DMS153 (cell line): ENCODE measurements around the gene WDR31.
A peak's percentile ranks its signal among the peaks of the same experiment; 100 is the strongest.
"Not testable (repeated sequence)": the region's sequence is repeated elsewhere in the genome, so short reads cannot be mapped to it uniquely, and the experiment has no call there.

Experiments
- DNase-seq: peaks from one replicate; lab custom pipeline; 2025; lab: John Stamatoyannopoulos, UW

The WDR31 gene

DNA sequence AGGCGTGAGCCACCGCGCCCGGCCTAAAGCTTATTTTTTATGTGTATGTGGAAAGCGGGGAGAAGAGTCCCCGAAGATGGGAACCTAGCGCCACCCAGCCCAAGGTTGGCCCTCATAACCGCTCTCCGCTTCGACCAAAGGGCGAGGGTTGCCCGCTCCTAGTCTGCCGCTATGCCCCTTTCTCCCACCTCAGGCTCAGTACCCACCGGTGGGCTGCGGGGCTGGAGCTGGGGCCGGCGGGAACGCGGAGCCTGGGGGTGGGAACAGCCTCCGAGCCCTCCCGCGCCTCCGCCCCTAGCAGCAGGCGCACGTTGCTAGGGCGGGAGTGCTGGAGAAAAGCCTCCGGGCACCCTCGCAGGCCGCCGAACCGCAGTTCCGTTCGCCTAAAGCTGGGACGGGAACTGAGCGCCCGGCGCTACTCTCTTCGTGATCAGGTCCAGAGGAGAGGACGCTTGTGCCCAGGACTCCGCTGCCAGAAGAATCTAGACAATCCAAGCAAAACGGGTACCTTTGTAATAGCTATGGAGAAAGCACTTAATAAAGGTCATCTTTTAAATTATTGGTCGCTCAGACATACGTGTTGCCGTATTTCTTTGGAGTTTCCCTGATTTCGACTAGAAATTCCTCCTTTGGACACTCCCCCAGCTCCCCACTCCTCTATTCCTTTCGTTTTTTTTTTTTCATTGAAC is at the start of gene WDR31:
WDR31 (minus strand) TSS at position 265 of the 689 bp plus-strand sequence. CDS start 8,253 bp downstream, outside the sequence.
- peak; percentile 77 for DNase-seq

DNA sequence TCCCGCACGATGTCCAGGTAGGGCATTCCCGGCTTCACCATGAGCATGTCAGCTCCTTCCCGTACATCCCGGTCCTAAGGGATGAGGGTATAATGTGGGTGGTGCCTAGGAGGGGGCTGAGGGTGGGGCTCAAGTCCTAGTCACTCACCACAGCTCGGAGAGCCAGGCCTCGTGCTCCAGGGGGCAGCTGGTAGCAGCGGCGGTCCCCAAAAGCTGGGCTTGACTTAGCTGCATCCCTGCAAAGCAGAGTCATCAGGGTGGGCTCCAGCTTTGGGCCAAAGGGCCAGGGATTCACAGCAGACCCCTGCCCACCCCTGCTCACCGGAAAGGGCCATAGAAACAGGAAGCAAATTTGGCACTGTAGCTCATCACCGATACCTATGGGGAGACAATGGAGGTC is 49.4 kb upstream of the WDR31 start:
- no peak for DNase-seq

- no peak for DNase-seq
Measured at GRCh38 chr9:113388833-113389232, 48.8 kb upstream of the WDR31 start.

DNA sequence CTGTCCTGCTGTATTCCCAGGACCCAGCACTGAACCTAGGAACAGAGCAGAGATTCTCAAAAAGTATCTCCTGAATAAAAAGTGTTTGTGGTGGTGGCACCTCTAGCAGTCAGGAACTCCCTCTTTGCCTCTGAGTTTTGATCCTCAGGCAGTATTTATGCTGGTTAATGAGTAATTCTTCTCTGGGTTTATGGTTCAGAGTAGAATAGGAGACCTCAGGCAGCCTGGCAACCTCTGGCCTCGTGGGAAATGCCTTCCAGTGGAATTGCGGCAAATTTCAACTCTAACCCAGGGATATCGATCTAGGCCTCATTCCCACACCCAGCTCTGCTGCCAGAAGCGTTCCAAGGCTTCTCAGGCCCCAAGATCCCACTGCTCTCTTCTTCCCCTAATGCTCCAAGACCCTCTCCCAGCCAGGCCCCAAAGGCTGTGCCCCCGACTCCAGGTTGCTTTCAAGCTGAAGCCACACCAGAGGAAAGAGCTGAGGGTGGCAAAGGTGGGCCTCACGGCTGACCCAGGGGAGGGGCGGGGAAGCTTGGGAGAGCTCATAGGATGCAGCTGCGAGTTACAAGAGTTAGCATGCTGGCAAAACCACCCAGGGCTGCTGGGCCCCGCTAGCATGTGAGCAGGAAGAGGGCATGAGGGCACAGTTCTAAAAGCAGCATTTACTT is 47.6 kb upstream of the WDR31 start:
- DNase-seq = no peak

DNA sequence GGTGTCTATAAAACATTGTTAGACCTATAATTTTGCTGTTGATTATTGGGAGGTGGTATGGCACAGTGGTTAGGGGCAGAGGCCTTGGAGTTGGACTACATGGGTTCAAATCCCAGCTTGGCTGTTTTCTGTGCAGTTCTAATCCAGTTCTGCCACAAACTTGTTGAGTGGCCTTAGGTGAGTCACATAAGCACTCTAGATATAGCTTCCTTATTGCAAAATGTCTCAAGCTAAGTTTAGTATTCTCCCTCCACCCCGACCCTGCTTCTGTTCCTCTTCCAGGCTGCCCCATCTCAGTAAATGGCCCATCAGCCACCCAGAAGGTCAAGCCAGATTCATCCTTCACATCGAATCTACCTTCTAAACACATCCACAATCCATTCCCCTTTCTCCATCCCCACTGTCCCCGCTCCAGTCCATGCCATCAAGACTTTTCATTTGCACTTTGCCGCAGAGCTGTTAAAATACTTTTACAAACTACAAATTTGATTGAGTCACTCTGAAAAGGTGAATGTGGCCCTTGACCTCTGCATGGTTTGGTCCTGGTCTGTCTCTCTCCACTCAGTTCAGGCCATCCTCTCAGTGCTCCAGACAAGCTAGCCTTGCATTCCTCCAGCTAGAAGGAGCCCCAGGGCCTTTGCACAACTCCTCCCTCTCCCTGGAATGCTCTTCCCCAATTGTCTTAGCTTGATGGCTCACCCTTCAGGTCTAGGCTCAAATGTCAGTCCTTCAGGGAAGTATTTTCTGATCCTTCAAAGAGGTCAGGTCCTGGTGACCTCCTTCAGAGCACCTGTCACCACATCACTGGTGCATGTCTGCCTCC is 46.7 kb upstream of the WDR31 start:
- DNase-seq = no peak

DNA sequence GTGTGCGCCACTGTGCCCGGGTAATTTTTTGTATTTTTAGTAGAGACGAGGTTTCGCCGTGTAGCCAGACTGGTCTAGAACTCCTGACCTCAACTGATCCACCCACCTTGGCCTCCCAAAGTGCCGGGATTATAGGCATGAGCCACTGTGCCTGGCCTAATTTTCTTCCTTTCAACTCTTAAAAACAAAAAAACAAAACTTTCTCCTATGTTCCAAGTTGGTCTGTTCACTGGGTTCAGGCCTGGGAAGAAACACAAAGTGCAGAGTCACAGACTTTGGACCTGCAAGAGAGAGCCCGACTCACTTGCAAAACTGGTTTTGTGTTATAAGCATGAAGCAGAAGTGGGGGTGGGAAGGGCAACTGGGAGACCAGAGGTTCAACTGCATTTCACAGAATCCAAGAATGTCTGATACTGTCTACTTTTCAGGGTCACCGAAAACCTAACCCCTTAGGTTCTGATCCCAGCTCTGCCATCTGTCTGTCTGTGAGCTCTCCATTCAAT is 41.9 kb upstream of the WDR31 start:
- DNase-seq = no peak

DNA sequence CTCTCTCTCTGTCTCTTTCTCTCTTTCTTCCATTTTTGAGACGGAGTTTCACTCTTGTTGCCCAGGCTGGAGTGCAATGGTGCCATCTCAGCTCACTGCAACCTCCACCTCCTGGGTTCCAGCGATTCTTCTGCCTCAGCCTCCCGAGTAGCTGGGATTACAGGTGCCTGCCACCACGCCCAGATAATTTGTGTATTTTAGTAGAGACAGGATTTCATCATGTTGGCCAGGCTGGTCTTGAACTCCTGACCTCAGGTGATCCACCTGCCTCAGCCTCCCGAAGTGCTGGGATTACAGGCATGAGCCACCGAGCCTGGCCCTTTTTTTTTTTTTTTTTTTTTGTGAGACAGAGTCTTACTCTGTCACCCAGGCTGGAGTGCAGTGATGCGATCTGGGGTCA is 41.4 kb upstream of the WDR31 start:
- not testable (repeated sequence) for DNase-seq

GRCh38 chr9:113380869-113381378 is 40.8 kb upstream of the WDR31 start:
- no peak for DNase-seq

GRCh38 chr9:113379829-113380210 is 39.7 kb upstream of the WDR31 start:
- DNase-seq = not testable (repeated sequence)

- DNase-seq = not testable (repeated sequence)
Measured at GRCh38 chr9:113379094-113379828, 39.2 kb upstream of the WDR31 start.

DNA sequence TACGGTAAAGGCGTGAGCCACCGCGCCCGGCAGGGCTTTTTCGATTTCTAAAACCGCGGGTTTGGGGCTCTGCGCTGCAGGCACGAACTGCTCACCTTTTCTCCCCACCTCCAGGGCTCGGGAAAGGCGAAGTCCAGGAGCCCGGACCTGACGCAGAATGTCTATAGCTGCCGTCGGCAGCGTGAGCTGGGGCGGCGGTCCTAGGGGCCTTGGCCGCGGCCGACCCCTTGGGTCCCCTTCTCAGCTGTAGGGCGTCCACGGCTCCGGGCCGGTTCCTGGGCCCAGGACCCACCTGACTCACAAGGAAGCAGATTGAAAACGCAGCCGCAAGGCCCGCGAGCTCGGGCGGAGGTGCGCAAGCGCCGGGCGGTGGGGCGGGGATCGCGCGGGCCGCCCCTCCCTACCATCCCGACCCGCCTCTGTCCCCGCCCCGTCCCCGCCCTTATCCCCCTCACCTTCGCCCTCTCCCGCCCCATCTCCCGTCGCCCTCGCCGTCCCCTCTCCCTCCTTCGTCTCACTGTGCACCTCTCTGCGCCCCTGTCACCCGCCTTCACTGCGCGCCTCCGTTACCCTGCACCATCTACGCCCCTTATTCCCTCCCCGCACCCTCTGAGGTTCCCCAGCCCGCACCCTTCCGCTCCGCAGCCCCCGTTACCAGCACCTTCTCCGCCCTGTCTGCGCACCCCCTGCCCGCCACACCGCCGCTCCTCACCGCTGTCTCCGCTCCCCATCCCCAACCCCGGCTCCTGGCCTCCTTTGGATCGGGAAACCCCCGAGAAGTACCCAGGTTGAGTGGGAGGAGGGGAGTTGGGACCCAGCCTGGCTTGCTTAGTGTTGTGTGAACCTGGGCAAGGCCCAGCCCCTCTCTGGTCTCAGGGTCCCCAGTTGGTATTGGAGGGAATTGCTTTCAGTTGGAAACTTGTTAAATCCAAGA is 36.8 kb upstream of the WDR31 start, which contains the start of gene HDHD3:
HDHD3 (minus strand) TSS at position 353 of the 934 bp plus-strand sequence. CDS start 2,632 bp downstream, outside the sequence.
- DNase-seq = no peak

DNA sequence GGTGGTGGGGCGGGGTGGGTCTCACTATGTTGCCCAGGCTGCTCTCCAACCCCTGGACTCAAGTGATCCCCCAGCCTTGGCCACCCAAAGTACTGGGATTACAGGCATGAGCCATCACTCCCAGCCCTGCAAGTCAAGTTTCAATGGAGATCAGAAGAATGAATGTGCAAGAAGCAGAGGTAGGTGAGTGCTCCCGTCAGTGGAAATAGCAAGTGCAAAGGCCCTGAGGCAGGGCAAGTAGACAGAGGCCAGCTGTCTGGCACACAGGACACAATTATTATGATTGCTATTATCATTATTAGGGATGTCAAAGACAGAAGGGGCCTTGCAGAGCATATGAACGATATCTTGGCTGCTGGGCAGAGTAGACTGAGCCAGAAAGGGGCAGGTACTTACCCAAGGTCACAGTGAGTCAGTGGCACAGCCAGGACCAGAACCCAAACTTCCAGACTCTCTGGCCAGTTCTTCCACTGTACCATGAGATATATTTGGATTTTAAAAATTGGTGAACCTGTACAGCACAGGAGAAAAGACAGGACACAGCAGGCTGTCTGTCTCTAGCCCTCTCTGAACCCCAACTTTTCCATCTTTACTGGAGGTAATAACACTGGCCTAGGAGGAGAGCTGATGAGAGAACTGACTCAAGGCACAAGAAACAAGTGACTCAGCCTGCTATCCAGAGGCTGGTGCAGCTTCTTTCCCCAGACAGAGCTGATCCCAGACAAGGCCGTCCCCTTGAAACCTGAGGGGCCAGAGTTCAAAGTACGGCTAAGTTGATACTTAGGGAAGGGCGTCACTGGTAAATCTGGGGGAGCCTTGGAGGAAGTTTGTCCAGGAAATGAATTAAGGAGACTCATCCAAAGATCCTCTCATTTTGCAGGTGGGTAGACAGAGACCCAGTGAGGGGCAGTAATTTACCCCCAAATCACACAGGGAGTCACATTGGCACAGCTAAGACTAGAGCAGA is 35.3 kb upstream of the WDR31 start:
- DNase-seq = no peak

DNA sequence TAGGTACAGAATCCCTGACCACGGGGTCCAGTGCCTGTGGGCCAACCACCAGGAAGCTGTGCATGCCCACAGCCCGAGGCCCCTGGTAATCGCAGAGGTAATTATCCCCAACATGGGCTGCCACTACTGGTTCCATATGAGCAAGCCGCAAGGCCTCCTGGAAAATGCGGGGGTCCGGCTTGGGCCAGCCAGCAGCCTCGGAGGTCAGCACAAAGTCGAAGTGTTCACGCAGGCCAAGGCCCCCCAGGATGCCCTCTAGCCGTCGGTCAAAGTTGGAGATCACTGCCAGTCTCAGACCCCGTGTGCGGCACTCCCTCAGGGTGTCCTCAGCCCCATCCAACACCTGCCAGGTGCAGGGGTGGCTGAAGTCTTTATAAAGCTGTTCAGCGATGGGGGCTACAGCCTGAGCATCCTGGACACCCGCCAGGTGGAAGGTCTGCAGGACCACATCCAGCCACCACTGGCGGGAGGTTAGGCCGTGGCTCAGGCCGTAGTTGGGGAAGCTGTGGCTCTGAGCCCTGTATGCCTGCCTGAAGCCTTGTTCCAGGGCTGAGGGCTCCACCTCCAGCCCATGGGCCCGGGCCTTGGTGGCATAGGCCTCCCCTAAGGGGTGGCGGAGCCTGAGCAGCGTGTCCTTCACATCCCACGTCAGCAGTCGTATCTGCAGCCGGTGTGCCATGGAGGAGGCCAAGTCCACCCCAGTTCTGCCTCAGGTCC is 33.8 kb upstream of the WDR31 start:
- no peak for DNase-seq

- DNase-seq = no peak
Measured at GRCh38 chr9:113373256-113373655, 33.2 kb upstream of the WDR31 start.

DNA sequence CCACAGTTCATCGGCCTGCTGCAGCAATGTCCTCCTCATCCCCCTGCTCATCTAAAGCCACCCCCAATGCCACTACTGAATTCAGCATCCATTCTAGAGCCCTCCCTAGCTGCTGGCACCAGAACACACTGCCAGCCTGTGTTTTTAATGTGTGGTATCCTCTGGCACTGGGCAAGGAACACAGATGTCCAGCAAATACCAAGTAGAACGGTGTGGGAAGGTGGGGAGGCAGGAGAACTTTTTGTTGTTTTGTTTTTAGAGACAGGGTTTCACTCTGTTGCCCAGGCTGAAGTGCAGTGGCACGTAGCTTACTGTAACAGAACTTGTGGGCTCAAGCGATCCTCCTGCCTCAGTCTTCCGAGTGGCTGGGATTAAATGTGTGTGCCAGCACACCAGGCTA is 32.0 kb upstream of the WDR31 start:
- no peak for DNase-seq

- no peak for DNase-seq
Measured at GRCh38 chr9:113370806-113371325, 30.8 kb upstream of the WDR31 start.

DNA sequence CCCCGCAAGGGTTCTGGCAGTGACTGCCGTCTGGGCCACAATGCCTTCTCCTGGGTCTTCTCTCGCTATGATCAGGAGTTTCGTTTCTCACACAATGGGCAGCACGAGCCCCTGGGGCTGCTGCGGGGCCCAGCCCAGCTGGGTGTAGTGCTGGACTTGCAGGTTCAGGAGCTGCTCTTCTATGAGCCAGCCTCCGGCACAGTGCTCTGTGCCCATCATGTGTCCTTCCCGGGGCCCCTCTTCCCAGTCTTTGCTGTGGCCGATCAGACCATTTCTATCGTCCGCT is 29.7 kb upstream of the WDR31 start:
- DNase-seq = no peak

DNA sequence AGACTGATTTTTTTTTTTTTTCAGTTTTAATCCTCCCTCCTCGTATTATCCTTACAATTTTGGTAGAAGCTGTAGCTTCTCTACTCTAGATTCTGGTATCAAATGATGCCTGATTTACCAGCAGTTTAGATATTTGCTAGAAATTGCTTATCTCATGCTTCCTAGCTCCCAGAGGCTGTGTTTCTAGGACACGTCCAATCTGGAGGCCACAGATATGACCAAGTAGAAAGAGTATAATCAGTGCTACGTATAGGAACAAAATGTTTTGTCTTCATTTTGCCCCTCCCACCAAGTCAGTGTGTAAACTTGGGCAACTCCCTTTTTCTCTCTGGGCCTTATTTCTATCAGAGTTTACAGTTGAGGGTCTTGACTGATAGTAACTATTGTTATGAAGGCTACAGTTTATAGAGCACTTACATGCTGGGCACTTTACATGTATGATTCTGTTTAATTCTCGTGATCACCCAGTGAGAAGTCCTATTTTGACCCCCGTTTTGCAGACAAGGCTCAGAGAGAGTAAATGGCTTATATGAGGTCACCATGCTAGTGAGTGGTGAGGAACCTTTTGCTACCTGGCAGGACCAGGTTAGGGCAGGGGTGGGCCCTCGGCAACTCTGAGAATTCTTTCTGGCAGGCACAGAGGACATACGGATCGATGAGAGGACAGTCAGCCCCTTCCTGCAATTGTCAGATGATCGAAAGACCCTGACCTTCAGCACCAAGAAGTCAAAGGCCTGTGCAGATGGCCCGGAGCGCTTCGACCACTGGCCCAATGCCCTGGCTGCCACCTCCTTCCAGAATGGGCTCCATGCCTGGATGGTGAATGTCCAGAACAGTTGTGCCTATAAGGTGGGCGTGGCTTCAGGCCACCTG is 29.1 kb upstream of the WDR31 start:
- no peak for DNase-seq
